Transverse colon (tissue), 4 donors: ENCODE results near the gene CARS2.

Experiments
- CTCF ChIP-seq, 5 experiments: fragments of 200-600 bp in 3 of 5; fragments of 450-650 bp in 2 of 5; sonication (generic) in 3 of 5; IDR thresholded peaks; 1 replicate in 2 of 5; 2 replicates in 3 of 5; pipeline ENCODE4 v1.5.1; 2016 to 2017; ENCODE audit warnings: antibody characterized with exemption in 5 of 5, inconsistent platforms in 3 of 5, mild to moderate bottlenecking in 2 of 5, moderate library complexity in 1 of 5
- EP300 ChIP-seq: sonication (generic); formaldehyde crosslinking; IDR thresholded peaks from one replicate; pipeline ENCODE4 v1.6.1; 2017; ENCODE audit warnings: antibody characterized with exemption, low read depth
- POLR2A ChIP-seq: fragments of 450-650 bp; IDR thresholded peaks from one replicate; pipeline ENCODE4 v1.6.1; 2016; ENCODE audit warnings: antibody characterized with exemption, mild to moderate bottlenecking, moderate library complexity
- POLR2AphosphoS5 ChIP-seq, 3 donors: sonication (generic); formaldehyde crosslinking; IDR thresholded peaks; one replicate each; pipeline ENCODE4 v1.6.1; 2016; ENCODE audit warnings: antibody characterized with exemption in 3 of 3

DNA sequence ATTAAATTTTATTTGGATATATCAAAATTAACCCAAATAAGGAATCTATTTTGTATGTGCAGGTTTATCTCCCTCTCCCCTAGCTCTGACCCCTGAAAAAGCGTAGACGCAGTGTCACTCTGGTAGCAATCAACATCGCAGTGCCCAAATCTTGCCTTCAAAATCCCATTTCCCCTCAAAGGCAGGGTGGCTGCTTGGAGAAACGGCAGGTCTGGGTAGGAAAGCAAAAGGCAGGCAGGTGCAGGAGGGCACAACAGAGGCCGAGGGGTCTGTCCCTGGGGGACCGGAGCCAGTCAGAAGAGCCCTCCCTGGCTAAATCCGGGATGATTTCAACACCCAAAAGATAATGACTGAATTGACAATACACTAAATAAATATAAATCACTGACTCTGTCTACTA is 48.7 kb downstream of the CARS2 start:
- TF ChIP-seq CTCF (IDR thresholded peaks at IDR 0.05) (no peak), POLR2A (no peak), POLR2AphosphoS5 (IDR thresholded peaks at IDR 0.05) (no peak), EP300 (no peak)
